ENCODE results near the gene SRP54. TPM values are rescaled to one million over a fixed set of nuclear protein-coding genes. Genes with fewer than 3 reads are reported as not detected.

Gene SRP54
- total and polyA plus RNA-seq, 2 of the 13 experiments (the other 11 are each of a cell fraction or from before 2014, with no cell fraction given) = 42.2 to 207 TPM

DNA sequence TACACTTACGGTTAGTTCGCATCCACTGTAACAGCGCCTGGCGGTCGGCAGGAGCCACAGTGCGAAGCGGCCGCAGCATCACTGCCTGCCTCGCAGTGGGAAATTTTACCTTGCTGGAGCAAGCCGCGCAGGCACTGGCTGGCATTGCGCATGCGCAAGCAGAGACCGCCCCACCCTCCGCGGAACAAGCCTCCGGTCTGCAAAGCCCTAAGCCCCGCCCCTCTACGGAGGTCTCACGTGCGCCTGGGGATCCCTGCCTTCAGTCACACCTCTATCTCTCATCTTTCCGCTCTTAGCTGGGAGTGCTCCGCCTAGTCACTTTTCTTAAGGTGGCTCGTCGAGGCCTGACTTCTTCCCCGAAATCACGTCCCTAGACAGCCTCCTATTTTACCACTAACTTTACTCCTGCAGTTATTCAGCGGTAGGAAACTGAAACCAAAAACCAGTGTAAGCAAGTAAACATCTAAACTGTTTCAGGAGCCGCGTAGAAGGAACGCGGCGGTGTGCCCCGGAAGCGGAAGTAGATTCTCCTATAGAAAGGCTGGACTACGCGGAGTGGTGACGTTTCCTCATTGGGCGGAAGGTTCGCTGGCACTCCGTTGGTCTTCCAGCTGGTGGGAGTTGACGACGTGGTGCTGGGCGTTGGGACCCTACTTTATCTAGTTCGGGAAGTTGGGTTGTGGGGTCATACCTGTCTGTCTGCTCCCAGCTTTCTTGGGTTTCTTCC, at the start of gene SRP54 (continued):
- TF ChIP-seq SRSF1 (optimal IDR thresholded peaks at IDR 0.05; ENCODE audit: low read depth, low read length) = peak; percentile 94
- peak; percentile 99 for TF ChIP-seq SIN3A (IDR thresholded peaks at IDR 0.05; ENCODE audit: borderline replicate concordance, low read depth, low read length)
- peak; percentile 81; the same call in 1 of the 2 replicates for TF ChIP-seq SIX4 (CRISPR knock-in tag; IDR thresholded peaks at IDR 0.05)
- peak; percentile 98 for TF ChIP-seq ZNF225 (CRISPR knock-in tag; IDR thresholded peaks at IDR 0.05)
- TF ChIP-seq, protein P1, sequence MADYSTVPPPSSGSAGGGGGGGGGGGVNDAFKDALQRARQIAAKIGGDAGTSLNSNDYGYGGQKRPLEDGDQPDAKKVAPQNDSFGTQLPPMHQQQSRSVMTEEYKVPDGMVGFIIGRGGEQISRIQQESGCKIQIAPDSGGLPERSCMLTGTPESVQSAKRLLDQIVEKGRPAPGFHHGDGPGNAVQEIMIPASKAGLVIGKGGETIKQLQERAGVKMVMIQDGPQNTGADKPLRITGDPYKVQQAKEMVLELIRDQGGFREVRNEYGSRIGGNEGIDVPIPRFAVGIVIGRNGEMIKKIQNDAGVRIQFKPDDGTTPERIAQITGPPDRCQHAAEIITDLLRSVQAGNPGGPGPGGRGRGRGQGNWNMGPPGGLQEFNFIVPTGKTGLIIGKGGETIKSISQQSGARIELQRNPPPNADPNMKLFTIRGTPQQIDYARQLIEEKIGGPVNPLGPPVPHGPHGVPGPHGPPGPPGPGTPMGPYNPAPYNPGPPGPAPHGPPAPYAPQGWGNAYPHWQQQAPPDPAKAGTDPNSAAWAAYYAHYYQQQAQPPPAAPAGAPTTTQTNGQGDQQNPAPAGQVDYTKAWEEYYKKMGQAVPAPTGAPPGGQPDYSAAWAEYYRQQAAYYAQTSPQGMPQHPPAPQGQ (CRISPR knock-in tag; IDR thresholded peaks at IDR 0.05; ENCODE audit: borderline replicate concordance) = no peak; the same call in 1 of the 2 replicates
- TF ChIP-seq, protein P2, sequence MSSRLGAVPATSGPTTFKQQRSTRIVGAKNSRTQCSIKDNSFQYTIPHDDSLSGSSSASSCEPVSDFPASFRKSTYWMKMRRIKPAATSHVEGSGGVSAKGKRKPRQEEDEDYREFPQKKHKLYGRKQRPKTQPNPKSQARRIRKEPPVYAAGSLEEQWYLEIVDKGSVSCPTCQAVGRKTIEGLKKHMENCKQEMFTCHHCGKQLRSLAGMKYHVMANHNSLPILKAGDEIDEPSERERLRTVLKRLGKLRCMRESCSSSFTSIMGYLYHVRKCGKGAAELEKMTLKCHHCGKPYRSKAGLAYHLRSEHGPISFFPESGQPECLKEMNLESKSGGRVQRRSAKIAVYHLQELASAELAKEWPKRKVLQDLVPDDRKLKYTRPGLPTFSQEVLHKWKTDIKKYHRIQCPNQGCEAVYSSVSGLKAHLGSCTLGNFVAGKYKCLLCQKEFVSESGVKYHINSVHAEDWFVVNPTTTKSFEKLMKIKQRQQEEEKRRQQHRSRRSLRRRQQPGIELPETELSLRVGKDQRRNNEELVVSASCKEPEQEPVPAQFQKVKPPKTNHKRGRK (CRISPR knock-in tag; IDR thresholded peaks at IDR 0.05) = peak; percentile 79; the same call in 1 of the 2 replicates
- peak; percentile 100 for TF ChIP-seq ELF4 (CRISPR knock-in tag; IDR thresholded peaks at IDR 0.05; ENCODE audit: borderline replicate concordance)
- peak; percentile 92; the same call in 2 of the 3 replicates for TF ChIP-seq MXI1 (IDR thresholded peaks at IDR 0.05; ENCODE audit: borderline replicate concordance, low read depth, low read length)
- peak; percentile 95 for TF ChIP-seq RNF2 (conservative IDR thresholded peaks at IDR 0.05; ENCODE audit: low read depth)
- TF ChIP-seq, protein P3, sequence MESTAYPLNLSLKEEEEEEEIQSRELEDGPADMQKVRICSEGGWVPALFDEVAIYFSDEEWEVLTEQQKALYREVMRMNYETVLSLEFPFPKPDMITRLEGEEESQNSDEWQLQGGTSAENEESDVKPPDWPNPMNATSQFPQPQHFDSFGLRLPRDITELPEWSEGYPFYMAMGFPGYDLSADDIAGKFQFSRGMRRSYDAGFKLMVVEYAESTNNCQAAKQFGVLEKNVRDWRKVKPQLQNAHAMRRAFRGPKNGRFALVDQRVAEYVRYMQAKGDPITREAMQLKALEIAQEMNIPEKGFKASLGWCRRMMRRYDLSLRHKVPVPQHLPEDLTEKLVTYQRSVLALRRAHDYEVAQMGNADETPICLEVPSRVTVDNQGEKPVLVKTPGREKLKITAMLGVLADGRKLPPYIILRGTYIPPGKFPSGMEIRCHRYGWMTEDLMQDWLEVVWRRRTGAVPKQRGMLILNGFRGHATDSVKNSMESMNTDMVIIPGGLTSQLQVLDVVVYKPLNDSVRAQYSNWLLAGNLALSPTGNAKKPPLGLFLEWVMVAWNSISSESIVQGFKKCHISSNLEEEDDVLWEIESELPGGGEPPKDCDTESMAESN (CRISPR knock-in tag; conservative IDR thresholded peaks at IDR 0.05) = peak; percentile 95
- peak; percentile 89 for TF ChIP-seq RBAK (CRISPR knock-in tag; IDR thresholded peaks at IDR 0.05)
- TF ChIP-seq, protein P4, sequence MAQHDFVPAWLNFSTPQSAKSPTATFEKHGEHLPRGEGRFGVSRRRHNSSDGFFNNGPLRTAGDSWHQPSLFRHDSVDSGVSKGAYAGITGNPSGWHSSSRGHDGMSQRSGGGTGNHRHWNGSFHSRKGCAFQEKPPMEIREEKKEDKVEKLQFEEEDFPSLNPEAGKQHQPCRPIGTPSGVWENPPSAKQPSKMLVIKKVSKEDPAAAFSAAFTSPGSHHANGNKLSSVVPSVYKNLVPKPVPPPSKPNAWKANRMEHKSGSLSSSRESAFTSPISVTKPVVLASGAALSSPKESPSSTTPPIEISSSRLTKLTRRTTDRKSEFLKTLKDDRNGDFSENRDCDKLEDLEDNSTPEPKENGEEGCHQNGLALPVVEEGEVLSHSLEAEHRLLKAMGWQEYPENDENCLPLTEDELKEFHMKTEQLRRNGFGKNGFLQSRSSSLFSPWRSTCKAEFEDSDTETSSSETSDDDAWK (CRISPR knock-in tag; IDR thresholded peaks at IDR 0.05) = no peak
- TF ChIP-seq SATB2 (CRISPR knock-in tag; IDR thresholded peaks at IDR 0.05) = peak; percentile 0
- TF ChIP-seq ZBTB7B (CRISPR knock-in tag; IDR thresholded peaks at IDR 0.05) = peak; percentile 81
- TF ChIP-seq, protein P5, sequence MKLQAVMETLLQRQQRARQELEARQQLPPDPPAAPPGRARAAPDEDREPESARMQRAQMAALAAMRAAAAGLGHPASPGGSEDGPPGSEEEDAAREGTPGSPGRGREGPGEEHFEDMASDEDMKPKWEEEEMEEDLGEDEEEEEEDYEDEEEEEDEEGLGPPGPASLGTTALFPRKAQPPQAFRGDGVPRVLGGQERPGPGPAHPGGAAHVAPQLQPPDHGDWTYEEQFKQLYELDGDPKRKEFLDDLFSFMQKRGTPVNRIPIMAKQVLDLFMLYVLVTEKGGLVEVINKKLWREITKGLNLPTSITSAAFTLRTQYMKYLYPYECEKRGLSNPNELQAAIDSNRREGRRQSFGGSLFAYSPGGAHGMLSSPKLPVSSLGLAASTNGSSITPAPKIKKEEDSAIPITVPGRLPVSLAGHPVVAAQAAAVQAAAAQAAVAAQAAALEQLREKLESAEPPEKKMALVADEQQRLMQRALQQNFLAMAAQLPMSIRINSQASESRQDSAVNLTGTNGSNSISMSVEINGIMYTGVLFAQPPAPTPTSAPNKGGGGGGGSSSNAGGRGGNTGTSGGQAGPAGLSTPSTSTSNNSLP (IDR thresholded peaks at IDR 0.05; ENCODE audit: low read depth, low read length) = peak; percentile 72
